Measurements from ENCODE around the gene CHST4.
A peak's percentile ranks its signal among the peaks of the same experiment; 100 is the strongest.

Gene CHST4

DNA sequence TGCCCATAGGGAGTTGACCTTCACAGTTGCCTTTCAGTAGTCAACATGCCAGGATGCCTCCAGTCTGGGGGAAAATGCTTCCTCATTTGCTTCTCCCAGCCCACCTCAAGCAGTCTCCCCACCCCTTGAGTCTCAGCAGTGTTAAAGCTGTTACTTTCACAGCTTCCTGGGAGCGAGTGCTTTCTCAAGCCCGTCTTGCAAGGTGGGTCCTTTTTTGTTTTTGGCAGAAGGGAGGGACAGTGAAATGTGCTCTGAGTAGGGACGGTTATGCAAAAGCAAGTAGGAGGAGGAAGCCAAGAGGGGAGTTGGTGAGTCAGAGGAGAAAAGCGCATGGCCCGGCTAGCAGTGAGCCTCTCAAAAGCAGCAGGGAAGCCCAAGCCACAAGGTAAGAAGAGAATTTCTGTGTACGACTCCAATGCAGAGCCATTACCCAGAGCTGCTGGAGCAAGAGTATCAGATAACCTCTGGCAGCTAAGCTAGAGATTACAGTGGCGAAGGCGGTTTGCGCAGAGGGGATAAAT is at the start of gene CHST4:
CHST4 (plus strand) TSS at position 316 of the 521 bp plus-strand sequence. CDS start 10,252 bp downstream, outside the sequence.
- Histone ChIP-seq H3K27me3 (ENCODE audit: insufficient read depth, low read depth) (no peaks in the 10 kb centered on the region), H2AFZ (ENCODE audit: low read depth) (no peak within 1 kb of the TSS), H3K27ac (no peak within 1 kb of the TSS), H3K9ac (no peak within 1 kb of the TSS), H3K36me3 (ENCODE audit: insufficient read depth) (no peaks in the 10 kb centered on the region), H3K4me1 (ENCODE audit: low read depth, poor library complexity, severe bottlenecking) (no peaks in the 10 kb centered on the region), H3K4me3 (IDR thresholded peaks at IDR 0.05; ENCODE audit: insufficient read depth, low read depth, low read length) (no peak within 1 kb of the TSS), H3K4me2 (no peak within 1 kb of the TSS), H4K20me1 (ENCODE audit: insufficient read depth) (no peaks in the 10 kb centered on the region), H3K79me2 (ENCODE audit: insufficient read depth, low read depth) (no peaks in the 10 kb centered on the region)
- no peak for TF ChIP-seq CTCF (conservative IDR thresholded peaks at IDR 0.05; ENCODE audit: low read depth, low read length)

DNA sequence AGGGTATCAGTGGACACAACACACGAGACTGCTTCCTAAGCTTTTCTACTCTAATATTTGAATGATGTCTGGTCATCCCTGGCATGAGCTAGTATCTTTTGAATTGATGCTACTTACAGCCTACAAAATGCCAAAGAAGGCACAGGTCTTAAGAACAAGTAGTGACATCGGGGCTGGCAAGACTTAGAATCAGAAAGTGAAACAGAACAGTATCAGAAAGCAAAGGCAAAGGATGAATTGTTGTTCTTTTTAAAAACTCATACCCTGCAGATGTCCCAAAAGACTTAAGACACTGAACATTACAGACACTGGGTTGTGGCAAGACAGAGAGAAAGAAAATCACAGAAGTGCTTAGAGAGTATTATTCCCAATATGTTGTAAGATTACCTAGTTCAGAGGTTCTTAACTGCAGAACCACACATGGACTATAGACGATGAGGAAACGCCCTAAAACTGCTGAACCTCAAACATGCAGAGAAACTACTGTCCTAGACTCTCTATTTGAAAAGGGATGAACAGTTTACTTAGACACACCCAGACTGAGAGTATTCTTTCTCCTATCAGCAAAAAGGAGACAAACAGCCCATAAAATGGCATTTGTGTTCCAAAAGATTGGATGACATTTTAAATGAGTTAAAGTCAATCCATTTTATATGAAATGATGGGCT is 49.6 kb upstream of the CHST4 start:
- Histone ChIP-seq H3K27me3 (ENCODE audit: insufficient read depth, low read depth) (no peaks in the 10 kb centered on the region), H3K4me2 (no peak overlapping the region), H3K27ac (no peak overlapping the region), H3K36me3 (ENCODE audit: insufficient read depth) (no peaks in the 10 kb centered on the region), H4K20me1 (ENCODE audit: insufficient read depth) (no peaks in the 10 kb centered on the region), H2AFZ (ENCODE audit: low read depth) (no peak overlapping the region), H3K9ac (no peak overlapping the region), H3K4me3 (IDR thresholded peaks at IDR 0.05; ENCODE audit: insufficient read depth, low read depth, low read length) (no peak overlapping the region), H3K79me2 (ENCODE audit: insufficient read depth, low read depth) (no peaks in the 10 kb centered on the region), H3K4me1 (ENCODE audit: low read depth, poor library complexity, severe bottlenecking) (no peaks in the 10 kb centered on the region)
- TF ChIP-seq CTCF (conservative IDR thresholded peaks at IDR 0.05; ENCODE audit: low read depth, low read length): no peak

- H3K79me2 ChIP-seq (ENCODE audit: insufficient read depth, low read depth): no peaks in the 10 kb centered on the region
- no peaks in the 10 kb centered on the region for H3K36me3 ChIP-seq (ENCODE audit: insufficient read depth)
- TF ChIP-seq CTCF (conservative IDR thresholded peaks at IDR 0.05; ENCODE audit: low read depth, low read length): peak; percentile 1; the same call in 1 of the 2 replicates
- H3K9ac ChIP-seq: no peak overlapping the region
- H3K4me2 ChIP-seq: no peak overlapping the region
- H2AFZ ChIP-seq (ENCODE audit: low read depth): no peak overlapping the region
- H3K4me1 ChIP-seq (ENCODE audit: low read depth, poor library complexity, severe bottlenecking): peaks cover 4% of the 10 kb centered on the region
- H3K27ac ChIP-seq: no peak overlapping the region
- H3K27me3 ChIP-seq (ENCODE audit: insufficient read depth, low read depth): no peaks in the 10 kb centered on the region
- no peaks in the 10 kb centered on the region for H4K20me1 ChIP-seq (ENCODE audit: insufficient read depth)
- no peak overlapping the region for H3K4me3 ChIP-seq (IDR thresholded peaks at IDR 0.05; ENCODE audit: insufficient read depth, low read depth, low read length)
Observed at GRCh38 chr16:71479420-71479819, 46.8 kb upstream of the CHST4 start.

- TF ChIP-seq CTCF (conservative IDR thresholded peaks at IDR 0.05; ENCODE audit: low read depth, low read length): no peak
- Histone ChIP-seq H3K9ac (no peak overlapping the region), H3K27me3 (ENCODE audit: insufficient read depth, low read depth) (no peaks in the 10 kb centered on the region), H3K36me3 (ENCODE audit: insufficient read depth) (no peaks in the 10 kb centered on the region), H3K79me2 (ENCODE audit: insufficient read depth, low read depth) (no peaks in the 10 kb centered on the region), H2AFZ (ENCODE audit: low read depth) (no peak overlapping the region), H3K4me2 (no peak overlapping the region), H3K4me3 (IDR thresholded peaks at IDR 0.05; ENCODE audit: insufficient read depth, low read depth, low read length) (no peak overlapping the region), H3K27ac (no peak overlapping the region), H3K4me1 (ENCODE audit: low read depth, poor library complexity, severe bottlenecking) (peaks cover 7% of the 10 kb centered on the region), H4K20me1 (ENCODE audit: insufficient read depth) (no peaks in the 10 kb centered on the region)
Observed at GRCh38 chr16:71480956-71481355, 45.3 kb upstream of the CHST4 start.
